Fibroblast of skin of scalp (primary cell): ENCODE measurements around the gene LIN28B.

Source experiments
- DNase-seq: peaks from one replicate; pipeline ENCODE4 v3.0.0-alpha.2; 2013

The LIN28B gene

GRCh38 chr6:105014448-105014847 lies 57.5 kb downstream of the LIN28B start:
- no peak for DNase-seq

GRCh38 chr6:105014954-105015353 lies 58.0 kb downstream of the LIN28B start:
- DNase-seq: peak; percentile 19

- DNase-seq: peak; percentile 76
Measured at GRCh38 chr6:105015482-105015881, 58.6 kb downstream of the LIN28B start.

- no peak for DNase-seq
Measured at GRCh38 chr6:105019285-105019684, 62.4 kb downstream of the LIN28B start.

- no peak for DNase-seq
Measured at GRCh38 chr6:105021399-105021798, 64.5 kb downstream of the LIN28B start.

GRCh38 chr6:105022416-105022815 lies 65.5 kb downstream of the LIN28B start:
- DNase-seq: no peak

- no peak for DNase-seq
Measured at GRCh38 chr6:105024803-105025202, 67.9 kb downstream of the LIN28B start.

GRCh38 chr6:105028898-105029297 lies 72.0 kb downstream of the LIN28B start:
- DNase-seq: no peak

GRCh38 chr6:105029581-105029980 lies 72.7 kb downstream of the LIN28B start:
- DNase-seq: no peak

- no peak for DNase-seq
Measured at GRCh38 chr6:105034470-105034869, 77.6 kb downstream of the LIN28B start.

- DNase-seq: no peak
Measured at GRCh38 chr6:105035299-105035698, 78.4 kb downstream of the LIN28B start.

- no peak for DNase-seq
Measured at GRCh38 chr6:105036351-105036750, 79.4 kb downstream of the LIN28B start.

- DNase-seq: no peak
Measured at GRCh38 chr6:105038259-105038658, 81.4 kb downstream of the LIN28B start.

- peak; percentile 15 for DNase-seq
Measured at GRCh38 chr6:105041880-105042279, 85.0 kb downstream of the LIN28B start.

GRCh38 chr6:105042648-105043047 lies 85.7 kb downstream of the LIN28B start:
- DNase-seq: no peak

GRCh38 chr6:105043979-105044378 lies 87.1 kb downstream of the LIN28B start:
- no peak for DNase-seq

- peak; percentile 36 for DNase-seq
Measured at GRCh38 chr6:105045526-105045925, 88.6 kb downstream of the LIN28B start.

GRCh38 chr6:105051941-105052471 lies 95.1 kb downstream of the LIN28B start:
- peak; percentile 44 for DNase-seq

- no peak for DNase-seq
Measured at GRCh38 chr6:105056646-105057045, 99.7 kb downstream of the LIN28B start.

- DNase-seq: no peak
Measured at GRCh38 chr6:105057160-105057559, 100.3 kb downstream of the LIN28B start.

GRCh38 chr6:105058316-105058715 lies 101.4 kb downstream of the LIN28B start:
- DNase-seq: no peak

GRCh38 chr6:105058846-105059245 lies 101.9 kb downstream of the LIN28B start:
- DNase-seq: no peak

GRCh38 chr6:105066233-105066632 lies 109.3 kb downstream of the LIN28B start:
- no peak for DNase-seq

GRCh38 chr6:105066836-105067235 lies 109.9 kb downstream of the LIN28B start:
- DNase-seq: no peak

- DNase-seq: no peak
Measured at GRCh38 chr6:105067329-105067728, 110.4 kb downstream of the LIN28B start.
